Stimulated activated CD8-positive, alpha-beta memory T cell treated with anti-CD3 and anti-CD28 coated beads, Interleukin-4, amount 100 ng/mL, for 4 hours (primary cell): ENCODE measurements around the gene PCNX2.

Experiments
- DNase-seq, 2 donors: peaks; one replicate each; pipeline ENCODE4 v3.0.0-alpha.2; 2020; ENCODE audit warnings: low read depth in 2 of 2, low spot score in 1 of 2

PCNX2 gene

DNA sequence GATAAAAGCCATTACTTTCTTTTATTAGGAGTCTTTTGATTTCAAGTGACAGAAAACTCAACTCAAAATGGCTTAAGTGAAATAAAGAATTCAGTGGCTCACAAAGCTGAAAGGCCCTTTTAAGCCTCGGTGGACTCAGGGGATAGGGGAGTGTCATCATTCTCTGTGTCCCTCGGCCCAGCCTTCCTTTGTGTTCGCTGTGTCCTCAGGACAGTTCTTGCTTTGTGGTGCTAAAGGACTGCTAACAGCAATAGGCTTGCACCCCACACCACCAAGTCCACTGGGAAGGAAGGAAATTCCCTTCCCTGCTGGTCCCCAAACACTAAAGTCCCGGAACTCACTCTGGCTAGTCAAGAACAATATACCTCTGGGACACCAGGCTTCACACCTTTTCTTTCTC is 216.0 kb downstream of the PCNX2 start:
- DNase-seq: no peak

DNA sequence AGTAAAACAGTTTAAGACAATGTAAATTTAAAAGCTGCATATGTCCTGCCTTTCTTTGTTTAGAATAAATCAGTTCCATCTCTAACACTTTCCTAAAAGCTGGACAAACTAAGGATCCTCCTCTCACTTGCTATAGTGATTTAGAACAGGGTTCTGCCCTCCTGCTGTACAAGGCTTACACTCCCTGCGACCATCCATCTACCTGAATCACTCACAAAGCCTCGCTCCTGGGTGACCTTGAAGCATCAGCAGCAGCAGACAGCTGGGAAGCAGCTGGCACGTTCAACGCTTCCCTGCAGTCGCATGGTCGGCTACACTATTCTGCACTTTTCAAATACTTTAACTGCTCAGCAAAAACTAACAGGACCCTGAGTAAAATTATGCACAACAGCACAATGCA is 217.1 kb downstream of the PCNX2 start:
- no peak for DNase-seq

DNA sequence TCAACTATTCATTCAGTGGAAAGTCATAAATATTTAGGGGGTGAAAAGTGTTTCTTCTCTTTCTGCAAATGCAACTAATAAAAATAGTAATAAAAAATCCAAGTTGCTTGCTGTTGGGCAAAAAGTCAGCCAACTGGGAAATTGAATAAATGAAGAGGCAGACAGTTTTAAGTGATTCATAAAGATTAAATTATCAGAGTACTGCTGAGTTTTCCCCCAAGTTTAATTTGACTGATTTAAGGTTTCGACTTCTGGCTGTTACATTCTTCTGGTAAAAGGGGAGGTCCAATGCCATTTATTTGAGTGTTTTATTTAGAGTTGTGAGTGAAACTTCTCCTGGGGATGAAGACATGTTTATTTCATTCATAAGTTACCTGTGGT is 219.6 kb downstream of the PCNX2 start:
- DNase-seq: no peak

DNA sequence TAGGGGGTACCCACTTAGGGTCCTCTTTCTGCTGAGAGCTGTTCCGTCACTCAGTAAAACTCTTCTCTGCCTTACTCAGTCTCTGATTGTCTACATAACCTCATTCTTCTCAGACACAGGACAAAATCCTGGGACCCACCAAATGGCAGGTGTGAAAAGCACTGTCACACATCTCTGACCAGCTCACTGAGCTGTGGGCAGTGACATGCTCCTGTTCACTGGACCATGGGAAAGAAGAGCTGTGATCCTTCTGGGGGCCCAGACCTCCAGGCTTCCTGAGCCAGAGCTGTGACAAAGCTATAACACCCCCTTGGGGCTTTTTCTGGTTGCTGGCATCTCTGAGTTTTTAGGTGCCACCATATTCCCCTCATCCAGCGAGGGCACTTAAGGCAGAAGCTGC is 229.4 kb downstream of the PCNX2 start:
- no peak for DNase-seq

DNA sequence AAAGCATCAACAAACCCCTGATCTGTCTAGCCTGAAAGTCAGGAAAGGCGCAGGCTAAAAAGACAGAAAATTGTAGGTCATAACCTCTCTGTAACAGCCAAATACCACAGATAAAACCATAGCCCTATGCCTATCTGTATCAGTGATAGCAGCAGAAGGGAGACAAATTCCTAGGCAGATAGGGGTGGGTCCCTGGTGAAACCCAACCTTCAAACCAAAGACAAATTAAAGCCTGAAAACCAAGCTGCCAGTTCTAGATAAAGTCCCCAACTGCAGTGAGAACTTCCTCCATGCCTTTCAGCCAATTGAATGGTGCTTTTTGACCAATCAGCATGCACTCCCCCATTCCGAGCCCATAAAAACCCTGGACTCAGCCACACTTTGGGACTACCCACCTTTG is 229.8 kb downstream of the PCNX2 start:
- no peak for DNase-seq

DNA sequence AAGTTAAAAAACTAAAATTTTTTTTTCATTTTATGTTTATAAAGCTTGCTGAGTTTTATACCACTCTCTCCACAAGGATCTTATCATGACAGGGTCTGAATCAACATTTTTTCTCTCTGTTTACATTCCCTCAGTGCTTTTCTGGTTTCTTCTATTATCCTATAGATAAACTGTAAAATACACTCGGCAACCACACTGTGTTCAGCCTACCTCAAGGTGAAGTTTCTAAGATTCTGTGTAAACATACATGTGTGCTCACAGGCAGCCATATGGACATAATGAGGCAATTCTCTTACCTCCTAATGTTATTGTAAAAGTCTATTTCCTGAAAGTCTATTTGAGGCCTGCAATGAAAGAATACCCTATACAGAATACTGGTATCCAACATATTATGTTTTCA is 230.5 kb downstream of the PCNX2 start:
- DNase-seq: no peak

DNA sequence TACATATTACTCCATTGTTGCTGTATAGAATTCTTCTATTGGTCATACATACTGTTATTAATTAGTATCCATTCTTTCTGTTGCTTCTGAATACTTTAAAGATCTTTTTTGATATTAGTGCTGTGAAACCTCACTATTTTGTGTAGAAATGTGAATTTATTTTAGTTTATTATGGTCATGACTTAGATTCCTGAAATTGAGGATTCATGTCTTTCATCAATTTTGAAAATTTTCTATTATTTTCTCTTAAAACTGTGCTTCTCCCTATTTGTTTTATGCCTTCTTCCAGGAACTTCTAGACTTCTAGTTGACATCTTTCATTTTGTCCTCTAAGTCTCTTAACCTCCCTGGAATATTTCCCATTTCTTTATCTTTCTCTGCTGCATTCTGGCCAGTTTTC is 232.1 kb downstream of the PCNX2 start:
- DNase-seq: no peak

DNA sequence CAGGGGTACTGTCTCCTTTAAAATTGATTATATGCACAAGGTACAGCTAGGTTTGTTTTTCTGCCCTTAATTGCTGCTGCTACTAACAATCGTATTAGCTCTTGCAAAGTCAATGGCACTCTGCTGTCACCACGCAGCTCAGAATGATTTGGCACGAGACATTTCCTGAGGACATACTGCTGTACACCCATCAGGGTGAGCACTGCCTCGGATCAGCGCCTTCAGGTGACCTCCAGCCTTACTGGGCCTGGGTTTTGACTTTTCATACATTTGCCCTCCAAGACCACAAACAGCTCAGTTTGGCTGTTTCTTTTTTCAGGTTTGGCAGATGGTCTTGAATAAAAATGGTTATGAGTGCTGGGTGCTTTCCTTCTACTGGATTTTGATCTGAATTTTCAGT is 234.3 kb downstream of the PCNX2 start:
- no peak for DNase-seq

DNA sequence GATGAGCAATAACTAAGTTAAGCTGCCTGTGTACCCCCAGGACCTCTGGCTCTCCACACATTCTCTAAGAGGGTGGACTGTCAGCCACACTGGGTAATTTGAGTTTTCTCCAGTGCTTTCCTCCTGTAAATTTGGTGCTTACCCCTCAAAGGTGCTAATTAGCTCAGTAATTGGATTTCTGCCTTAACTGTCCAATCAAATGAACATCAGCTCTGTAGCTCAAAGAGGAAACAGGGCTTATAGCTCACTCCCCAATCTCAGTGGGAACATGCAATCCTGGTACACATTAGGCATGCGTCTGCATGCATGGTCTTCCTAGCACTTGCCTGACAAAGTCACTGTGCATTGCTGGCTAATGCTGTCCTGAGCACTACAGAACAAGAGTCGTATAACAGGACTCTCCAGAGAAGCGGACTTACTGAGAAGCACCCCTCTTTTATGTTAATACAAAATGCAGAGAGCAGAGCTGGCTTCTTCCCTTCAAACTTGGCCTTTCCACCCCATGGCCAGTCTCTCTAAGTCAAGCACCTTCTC is 235.0 kb downstream of the PCNX2 start:
- DNase-seq: no peak

DNA sequence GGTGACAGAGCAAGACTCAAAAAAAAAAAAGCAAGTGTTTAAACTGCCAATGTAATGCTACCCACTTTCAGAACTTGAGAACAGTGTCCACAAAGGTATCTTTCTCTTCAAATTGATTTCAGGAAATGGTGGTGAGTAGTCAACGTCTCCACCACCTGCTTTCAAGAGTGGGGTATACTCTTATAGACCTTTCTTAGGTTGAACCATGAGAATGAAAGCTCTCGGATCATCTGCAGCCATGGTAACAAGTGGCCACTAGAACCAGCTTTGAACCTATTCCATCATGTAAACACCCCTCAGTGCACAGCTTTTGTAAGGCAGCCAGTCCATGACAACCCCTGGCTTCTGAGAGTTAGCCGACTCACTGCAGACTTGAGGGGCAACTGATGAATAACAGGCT is 237.7 kb downstream of the PCNX2 start:
- no peak for DNase-seq

DNA sequence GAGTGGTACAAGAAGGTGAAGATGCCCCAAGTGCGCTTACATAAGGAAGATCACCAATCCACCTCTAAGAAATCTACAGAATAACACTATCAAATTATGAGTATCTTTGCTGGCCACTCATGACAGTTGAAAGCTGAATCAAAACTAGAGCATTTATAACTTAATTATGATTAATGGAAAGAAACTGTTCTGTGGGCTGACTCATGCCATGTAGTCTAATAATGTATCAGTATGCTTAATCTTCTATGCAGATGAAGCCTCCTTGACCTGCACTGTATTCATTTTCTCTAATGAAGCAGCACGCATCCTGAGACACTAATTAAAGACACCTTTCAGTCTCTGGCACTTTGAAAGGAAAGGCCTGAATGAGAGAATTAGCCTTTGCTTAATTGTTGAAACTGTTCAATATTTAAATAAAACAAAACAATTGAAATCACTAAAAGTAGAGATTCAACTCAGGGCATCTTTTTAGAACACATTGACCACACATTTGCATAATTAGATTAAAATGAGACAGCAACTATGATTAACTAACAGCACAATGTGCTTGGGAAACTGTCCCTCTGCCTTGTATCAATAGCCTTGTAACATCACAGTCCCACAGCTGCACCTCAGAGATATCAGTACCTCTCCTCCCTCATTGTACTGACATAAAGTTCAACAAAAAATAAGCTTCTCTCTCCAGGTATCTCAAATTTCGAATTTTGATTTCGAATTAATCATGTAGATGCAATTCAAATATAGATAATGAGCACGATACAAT is 239.5 kb downstream of the PCNX2 start:
- DNase-seq: no peak

DNA sequence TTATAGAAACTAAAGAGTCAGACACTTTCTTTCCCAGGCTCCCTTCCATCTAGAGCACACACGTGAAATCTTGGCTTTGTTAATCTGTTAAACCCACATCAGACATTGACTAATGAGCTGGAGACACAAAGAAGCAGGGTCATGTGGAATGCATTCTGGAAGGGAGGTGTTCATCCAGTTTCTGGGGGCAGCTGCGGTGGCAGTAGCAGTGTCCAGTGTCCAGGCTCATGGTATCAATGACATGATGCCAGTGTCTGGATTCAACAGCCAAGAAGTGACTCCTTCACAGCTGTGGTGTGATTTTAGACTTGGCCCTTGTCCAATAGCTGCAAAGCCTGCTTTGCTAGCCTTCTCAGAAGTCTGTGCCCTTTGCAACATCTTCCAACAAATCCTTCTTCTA is 249.9 kb downstream of the PCNX2 start:
- no peak for DNase-seq

DNA sequence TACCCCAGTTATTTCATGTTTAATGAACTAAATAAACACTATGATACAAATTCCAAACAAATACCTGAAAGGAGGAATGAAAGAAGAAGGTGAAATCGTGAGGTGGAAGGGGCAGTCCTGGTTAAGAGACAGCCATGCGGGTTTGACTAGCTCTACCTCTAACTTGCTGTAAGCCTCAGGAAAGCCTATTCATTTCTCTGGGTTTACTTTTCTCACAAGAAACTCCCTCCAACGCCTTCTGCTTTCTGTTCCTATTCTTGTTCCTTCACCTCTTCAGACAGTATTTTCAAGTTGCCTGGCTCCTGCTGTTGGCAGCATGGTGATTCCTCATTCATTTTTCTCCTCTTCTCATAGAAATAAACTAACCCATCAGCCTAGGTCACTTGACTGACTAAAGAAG is 252.7 kb downstream of the PCNX2 start:
- no peak for DNase-seq

DNA sequence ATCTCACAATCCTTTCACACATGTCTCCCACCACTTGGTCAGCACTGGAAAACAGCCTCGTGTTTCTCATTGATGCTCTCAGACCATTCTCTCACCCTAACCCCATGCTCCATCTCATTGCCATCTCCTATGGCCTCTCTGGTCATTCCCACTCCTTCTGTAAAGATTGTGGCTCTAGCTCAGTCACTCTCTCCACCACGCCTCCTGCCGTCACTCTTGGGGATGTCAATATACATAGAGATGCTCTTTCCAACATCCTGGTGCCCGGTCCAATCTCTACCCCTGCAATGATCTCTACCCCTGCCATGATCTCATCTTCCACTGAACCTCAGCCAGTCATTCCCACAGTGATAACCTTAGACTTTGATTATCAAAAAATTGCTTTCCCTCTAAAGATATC is 255.0 kb downstream of the PCNX2 start:
- no peak for DNase-seq

DNA sequence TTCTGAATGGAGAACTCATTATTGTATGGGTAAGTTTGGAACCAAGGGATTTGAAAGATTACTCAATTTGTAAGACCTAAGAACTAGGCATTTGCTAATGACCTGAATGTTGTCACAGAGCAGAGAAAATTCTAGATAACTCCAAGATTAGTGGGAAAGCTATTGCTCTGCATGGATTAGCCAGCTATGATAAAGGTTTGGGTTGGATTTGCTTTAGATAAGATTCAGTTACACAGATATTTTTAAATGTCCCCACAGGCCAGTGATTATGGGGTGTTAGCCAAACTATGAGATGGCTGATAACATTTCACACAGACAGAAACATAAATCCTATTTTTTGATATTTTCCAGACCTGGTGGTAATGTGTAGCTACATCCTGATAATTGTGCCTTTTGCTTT is 256.9 kb downstream of the PCNX2 start:
- no peak for DNase-seq

DNA sequence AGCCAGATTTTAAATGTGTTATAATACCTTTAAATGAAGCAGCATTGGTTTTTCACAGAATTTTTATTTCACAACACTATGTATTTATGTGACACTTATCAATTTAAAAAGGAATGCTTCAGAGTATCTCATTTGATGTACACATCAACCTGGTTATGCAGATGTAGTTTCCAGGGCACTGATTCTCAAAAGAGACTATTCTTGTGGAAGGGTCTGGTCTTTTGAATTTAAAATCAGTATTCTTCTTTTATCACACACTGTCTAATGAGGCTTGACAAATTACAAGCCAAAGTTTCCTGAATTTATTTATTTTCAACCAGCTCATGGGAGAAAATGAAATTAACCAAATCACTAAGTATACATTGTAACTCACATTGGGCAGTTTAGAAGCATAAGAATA is 257.7 kb downstream of the PCNX2 start:
- no peak for DNase-seq

DNA sequence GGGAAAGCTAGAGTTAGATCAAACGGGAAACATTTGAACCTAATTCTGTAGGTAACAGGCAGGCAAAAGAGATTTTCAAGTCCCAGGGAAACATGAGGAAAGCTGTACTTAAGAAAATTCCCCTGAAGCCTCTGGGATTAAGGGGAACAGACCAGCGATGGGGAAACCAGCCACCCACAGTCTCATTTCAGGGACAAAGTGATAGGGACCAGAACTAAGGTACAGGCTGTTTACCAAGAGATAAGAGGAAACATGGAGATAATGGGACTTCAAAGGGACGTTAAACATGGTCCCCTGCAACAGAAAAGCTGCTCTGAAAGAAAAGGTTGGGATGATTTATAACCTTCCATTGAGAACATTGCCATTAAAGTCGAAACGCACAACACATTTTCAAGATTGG is 260.7 kb downstream of the PCNX2 start:
- DNase-seq: no peak

DNA sequence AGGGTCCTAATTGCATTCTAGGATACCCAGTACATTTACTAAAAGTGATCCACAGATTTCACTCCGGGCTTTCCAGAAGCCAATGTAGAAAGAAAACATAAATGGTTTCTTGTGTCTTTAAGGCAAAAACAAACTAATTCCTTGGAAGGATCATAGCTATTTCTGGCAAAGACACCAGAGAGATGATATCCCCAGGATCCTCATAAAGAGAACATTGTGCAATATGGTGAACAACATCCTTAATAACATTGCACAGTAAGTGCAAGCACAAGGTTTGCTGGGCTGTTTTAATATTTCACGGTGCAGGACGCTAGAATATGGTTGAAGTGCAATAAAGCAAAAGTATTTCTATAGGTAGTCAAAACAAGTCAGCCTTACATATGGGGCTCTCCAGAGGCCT is 262.2 kb downstream of the PCNX2 start:
- no peak for DNase-seq

DNA sequence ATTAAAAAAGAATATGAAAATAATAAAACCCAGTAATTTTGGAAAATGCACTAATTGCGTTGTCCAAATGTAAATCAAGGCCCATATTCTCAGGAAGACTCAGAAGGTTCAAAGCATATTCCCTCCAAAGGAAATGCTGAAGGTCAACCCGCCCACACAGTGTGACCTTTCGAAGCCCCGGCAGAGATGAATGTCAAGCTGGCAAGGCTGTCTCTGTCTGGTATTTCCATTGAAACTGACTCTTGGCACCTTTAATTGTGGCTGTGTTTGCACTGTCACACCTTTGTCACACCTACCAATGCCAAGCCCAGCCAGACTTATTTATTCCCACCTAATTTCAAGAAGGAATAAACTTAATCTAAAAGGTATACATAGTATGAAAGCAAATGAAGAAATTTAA is 262.6 kb downstream of the PCNX2 start:
- no peak for DNase-seq

DNA sequence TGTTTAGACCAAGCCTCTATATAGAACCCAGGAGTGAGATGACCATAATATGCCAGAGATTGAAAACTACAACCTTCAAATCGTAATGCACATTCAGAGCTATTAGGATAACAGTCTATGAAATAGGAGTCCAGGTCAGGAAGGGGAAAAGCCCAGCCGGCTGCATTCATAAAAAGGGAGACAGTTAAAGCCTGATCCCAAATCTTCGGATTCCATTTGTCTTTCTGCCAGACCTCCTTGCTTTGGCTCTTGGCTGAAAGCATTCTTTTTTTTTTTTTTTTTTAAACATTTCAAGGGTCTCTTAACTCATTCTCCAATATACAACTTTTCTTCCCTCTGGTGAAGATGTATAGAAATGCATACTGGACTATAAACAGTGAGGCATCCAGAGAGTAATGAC is 264.0 kb downstream of the PCNX2 start:
- no peak for DNase-seq

DNA sequence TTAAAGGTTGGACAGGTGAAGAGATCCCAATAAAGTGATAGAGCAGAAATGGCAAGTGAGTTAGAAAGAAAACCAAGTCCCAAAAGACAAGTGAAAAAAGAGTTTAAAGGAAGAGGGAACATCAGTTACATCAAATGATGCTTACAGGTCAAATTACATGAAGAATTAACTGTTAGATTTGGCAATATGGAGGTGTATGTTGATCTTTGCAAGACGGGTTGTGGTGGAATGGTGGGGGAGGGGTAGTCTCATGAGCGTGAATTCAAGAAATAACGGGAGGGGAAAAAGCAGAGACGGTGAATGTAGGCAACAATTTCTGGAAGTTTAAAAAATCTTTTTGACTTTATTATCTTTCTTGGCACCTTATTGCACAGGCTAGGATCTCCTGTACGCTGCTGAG is 268.5 kb downstream of the PCNX2 start:
- DNase-seq: no peak

DNA sequence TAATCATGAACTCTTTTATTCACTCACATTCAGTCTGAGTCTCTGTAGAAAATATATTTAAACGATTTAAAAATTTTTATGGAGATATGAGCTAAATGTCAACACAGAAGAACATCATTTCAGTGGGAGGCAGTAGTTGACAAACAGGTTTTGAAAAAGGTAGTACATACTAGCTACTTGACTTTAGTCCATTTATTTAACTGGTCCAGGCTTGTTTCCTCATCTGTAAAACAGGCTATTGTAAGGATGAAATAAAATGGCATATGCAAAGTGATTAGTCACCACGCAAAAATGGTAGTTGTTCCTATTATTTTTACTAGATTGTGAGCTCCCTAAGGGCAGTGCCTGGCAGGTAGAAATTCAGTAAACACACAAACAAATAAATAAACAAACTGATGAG is 270.0 kb downstream of the PCNX2 start:
- DNase-seq: no peak

DNA sequence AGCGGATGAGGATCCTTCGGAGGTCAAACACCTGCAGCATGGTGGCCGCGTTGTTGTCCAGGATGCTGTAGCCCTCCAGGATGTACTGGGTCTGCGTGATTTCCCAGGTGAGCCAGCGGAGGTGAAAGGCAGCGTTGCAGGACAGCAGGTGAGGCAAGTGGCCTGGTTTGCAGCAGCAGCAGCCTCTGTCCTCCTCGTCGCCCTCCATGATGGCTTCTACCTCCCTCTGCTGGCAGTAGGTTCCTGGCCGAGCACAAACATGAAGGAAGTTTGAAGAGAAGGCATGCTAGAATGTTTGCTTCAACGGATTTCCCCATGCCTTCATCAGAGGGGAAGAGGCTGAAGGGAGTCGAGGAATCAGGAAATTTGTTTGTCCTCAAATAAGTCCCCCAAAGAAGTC is 270.4 kb downstream of the PCNX2 start:
- no peak for DNase-seq
